ENCODE results near the gene SRP19. TPM values are rescaled to one million over a fixed set of nuclear protein-coding genes. Genes with fewer than 3 reads are reported as not detected.
"Not testable (repeated sequence)": the region's sequence is repeated elsewhere in the genome, so short reads cannot be mapped to it uniquely, and the experiment has no call there.

The SRP19 gene
- total RNA-seq, 1 donor from 2014 or later, result 49.2 TPM

GRCh38 chr5:112885001-112885400 lies 23.9 kb downstream of the SRP19 start:
- no peak for DNase-seq (ENCODE audit: low spot score)
- H3K9me3 Mint-ChIP-seq (ENCODE audit: low read depth), result no peaks in the 10 kb centered on the region
- H3K27me3 Mint-ChIP-seq (ENCODE audit: low read depth), result no peaks in the 10 kb centered on the region
- no peak for TF ChIP-seq CTCF (IDR thresholded peaks at IDR 0.05)
- no peak overlapping the region for H3K4me3 Mint-ChIP-seq (ENCODE audit: unreplicated experiment)
- peak overlapping the region; percentile 52 for H3K27ac Mint-ChIP-seq (ENCODE audit: unreplicated experiment)
- no peaks in the 10 kb centered on the region for H3K4me1 Mint-ChIP-seq (ENCODE audit: low read depth)
- H3K36me3 Mint-ChIP-seq (ENCODE audit: low read depth), result peaks cover 29% of the 10 kb centered on the region

GRCh38 chr5:112886975-112887374 lies 25.9 kb downstream of the SRP19 start:
- Mint-ChIP-seq H3K4me3 (ENCODE audit: unreplicated experiment) (no peak overlapping the region), H3K27ac (ENCODE audit: unreplicated experiment) (no peak overlapping the region), H3K9me3 (ENCODE audit: low read depth) (no peaks in the 10 kb centered on the region), H3K4me1 (ENCODE audit: low read depth) (no peaks in the 10 kb centered on the region), H3K36me3 (ENCODE audit: low read depth) (peaks cover 26% of the 10 kb centered on the region), H3K27me3 (ENCODE audit: low read depth) (no peaks in the 10 kb centered on the region)
- no peak for DNase-seq (ENCODE audit: low spot score)
- no peak for TF ChIP-seq CTCF (IDR thresholded peaks at IDR 0.05)

- H3K27ac Mint-ChIP-seq (ENCODE audit: unreplicated experiment); DNase-seq (ENCODE audit: low spot score); H3K9me3 Mint-ChIP-seq (ENCODE audit: low read depth); H3K4me1 Mint-ChIP-seq (ENCODE audit: low read depth); H3K27me3 Mint-ChIP-seq (ENCODE audit: low read depth); H3K4me3 Mint-ChIP-seq (ENCODE audit: unreplicated experiment): not testable (repeated sequence)
- H3K36me3 Mint-ChIP-seq (ENCODE audit: low read depth), result peaks cover 17% of the 10 kb centered on the region
Measured at GRCh38 chr5:112892066-112892465, 31.0 kb downstream of the SRP19 start.

- TF ChIP-seq CTCF (IDR thresholded peaks at IDR 0.05), result no peak
- no peak overlapping the region for H3K27ac Mint-ChIP-seq (ENCODE audit: unreplicated experiment)
Measured at GRCh38 chr5:112892776-112893175, 31.7 kb downstream of the SRP19 start.

GRCh38 chr5:112895682-112896081 lies 34.6 kb downstream of the SRP19 start:
- TF ChIP-seq CTCF (IDR thresholded peaks at IDR 0.05), result no peak

More at GRCh38 chr5:112892776-112893175, 31.7 kb downstream of the SRP19 start:
- Mint-ChIP-seq H3K36me3 (ENCODE audit: low read depth) (peaks cover 18% of the 10 kb centered on the region), H3K4me1 (ENCODE audit: low read depth) (peaks cover 3% of the 10 kb centered on the region), H3K4me3 (ENCODE audit: unreplicated experiment) (no peak overlapping the region), H3K27me3 (ENCODE audit: low read depth) (no peaks in the 10 kb centered on the region), H3K9me3 (ENCODE audit: low read depth) (no peaks in the 10 kb centered on the region)
- no peak for DNase-seq (ENCODE audit: low spot score)

GRCh38 chr5:112902561-112902960 lies 41.5 kb downstream of the SRP19 start:
- TF ChIP-seq CTCF (IDR thresholded peaks at IDR 0.05), result no peak
- Mint-ChIP-seq H3K36me3 (ENCODE audit: low read depth) (peaks cover 23% of the 10 kb centered on the region), H3K9me3 (ENCODE audit: low read depth) (no peaks in the 10 kb centered on the region), H3K4me1 (ENCODE audit: low read depth) (peaks cover 3% of the 10 kb centered on the region), H3K27me3 (ENCODE audit: low read depth) (no peaks in the 10 kb centered on the region), H3K4me3 (ENCODE audit: unreplicated experiment) (no peak overlapping the region), H3K27ac (ENCODE audit: unreplicated experiment) (no peak overlapping the region)
- no peak for DNase-seq (ENCODE audit: low spot score)

More at GRCh38 chr5:112895682-112896081, 34.6 kb downstream of the SRP19 start:
- H3K9me3 Mint-ChIP-seq (ENCODE audit: low read depth), result no peaks in the 10 kb centered on the region
- DNase-seq (ENCODE audit: low spot score), result no peak
- peaks cover 3% of the 10 kb centered on the region for H3K4me1 Mint-ChIP-seq (ENCODE audit: low read depth)
- H3K27ac Mint-ChIP-seq (ENCODE audit: unreplicated experiment), result no peak overlapping the region
- H3K4me3 Mint-ChIP-seq (ENCODE audit: unreplicated experiment), result no peak overlapping the region
- peaks cover 23% of the 10 kb centered on the region for H3K36me3 Mint-ChIP-seq (ENCODE audit: low read depth)
- no peaks in the 10 kb centered on the region for H3K27me3 Mint-ChIP-seq (ENCODE audit: low read depth)

GRCh38 chr5:112904996-112905395 lies 43.9 kb downstream of the SRP19 start:
- not testable (repeated sequence) for H3K27ac Mint-ChIP-seq (ENCODE audit: unreplicated experiment); H3K4me3 Mint-ChIP-seq (ENCODE audit: unreplicated experiment); DNase-seq (ENCODE audit: low spot score); H3K4me1 Mint-ChIP-seq (ENCODE audit: low read depth); H3K27me3 Mint-ChIP-seq (ENCODE audit: low read depth); H3K9me3 Mint-ChIP-seq (ENCODE audit: low read depth)
- H3K36me3 Mint-ChIP-seq (ENCODE audit: low read depth), result peaks cover 15% of the 10 kb centered on the region

Data from chondrocyte (in vitro differentiated cells).